Endothelial cell (in vitro differentiated cells): ENCODE measurements around the gene RBMS3. TPM values are rescaled to one million over a fixed set of nuclear protein-coding genes. Genes with fewer than 3 reads are reported as not detected.

Experiments
- DNase-seq: peaks from one replicate; pipeline ENCODE4 v3.0.0; 2021; ENCODE audit warnings: low spot score
- H3K27ac Mint-ChIP-seq: one replicate; pipeline ENCODE4 v1.8.0; 2021; ENCODE audit warnings: mixed read lengths, inconsistent platforms; ENCODE audit not compliant: unreplicated experiment
- H3K27me3 Mint-ChIP-seq: one replicate; pipeline ENCODE4 v1.8.0; 2021; ENCODE audit warnings: mild to moderate bottlenecking, moderate library complexity, mixed read lengths, inconsistent platforms; ENCODE audit not compliant: unreplicated experiment
- H3K36me3 Mint-ChIP-seq: one replicate; pipeline ENCODE4 v1.8.0; 2021; ENCODE audit warnings: mild to moderate bottlenecking, low read depth, mixed read lengths, inconsistent platforms; ENCODE audit not compliant: unreplicated experiment
- H3K4me1 Mint-ChIP-seq: one replicate; pipeline ENCODE4 v1.8.0; 2021; ENCODE audit warnings: mild to moderate bottlenecking, mixed read lengths, inconsistent platforms; ENCODE audit not compliant: unreplicated experiment
- H3K4me3 Mint-ChIP-seq: one replicate; pipeline ENCODE4 v1.8.0; 2021; ENCODE audit warnings: mild to moderate bottlenecking, mixed read lengths, inconsistent platforms; ENCODE audit not compliant: unreplicated experiment
- H3K9me3 Mint-ChIP-seq: one replicate; pipeline ENCODE4 v1.8.0; 2021; ENCODE audit warnings: mixed read lengths, inconsistent platforms; ENCODE audit not compliant: unreplicated experiment
- CTCF ChIP-seq: fragments of 200-600 bp; sonication (generic); IDR thresholded peaks from one replicate; pipeline ENCODE4 v1.5.0; 2021; ENCODE audit warnings: antibody characterized with exemption; ENCODE audit not compliant: unreplicated experiment
- total RNA-seq: library from RNA; stranded (reverse); fragmentation: NEBNext Ultra II Directional; extraction: Animal tissue kit (Norgen Biotek cat#: 25700); gene quantifications from one replicate; pipeline ENCODE4 v1.2.1, GENCODE V29; 2021; ENCODE audit not compliant: unreplicated experiment

Gene RBMS3
- total RNA-seq, 1 donor from 2014 or later = 30.9 TPM

- Mint-ChIP-seq H3K9me3 (no peaks in the 10 kb centered on the region), H3K27ac (peak overlapping the region; percentile 70), H3K36me3 (no peaks in the 10 kb centered on the region), H3K4me1 (peaks cover 30% of the 10 kb centered on the region), H3K27me3 (peaks cover 2% of the 10 kb centered on the region), H3K4me3 (no peak overlapping the region)
- no peak for TF ChIP-seq CTCF
- DNase-seq = peak; percentile 15
Observed at GRCh38 chr3:29335438-29335837, 54.6 kb downstream of the RBMS3 start.

- DNase-seq = no peak
- H3K9me3 Mint-ChIP-seq = no peaks in the 10 kb centered on the region
- peak overlapping the region; percentile 70 for H3K27ac Mint-ChIP-seq
- H3K27me3 Mint-ChIP-seq = peaks cover 2% of the 10 kb centered on the region
- H3K4me3 Mint-ChIP-seq = no peak overlapping the region
- no peak for TF ChIP-seq CTCF
- peaks cover 30% of the 10 kb centered on the region for H3K4me1 Mint-ChIP-seq
- no peaks in the 10 kb centered on the region for H3K36me3 Mint-ChIP-seq
Observed at GRCh38 chr3:29335943-29336342, 55.1 kb downstream of the RBMS3 start.

- Mint-ChIP-seq H3K27ac (no peak overlapping the region), H3K36me3 (no peaks in the 10 kb centered on the region), H3K4me1 (peaks cover 17% of the 10 kb centered on the region), H3K9me3 (no peaks in the 10 kb centered on the region), H3K27me3 (peaks cover 2% of the 10 kb centered on the region), H3K4me3 (no peak overlapping the region)
- no peak for DNase-seq
- no peak for TF ChIP-seq CTCF
Observed at GRCh38 chr3:29337565-29337964, 56.7 kb downstream of the RBMS3 start.

GRCh38 chr3:29338377-29338776, 57.5 kb downstream of the RBMS3 start:
- Mint-ChIP-seq H3K9me3 (no peaks in the 10 kb centered on the region), H3K27ac (no peak overlapping the region), H3K4me1 (peaks cover 17% of the 10 kb centered on the region), H3K4me3 (no peak overlapping the region), H3K27me3 (peaks cover 2% of the 10 kb centered on the region), H3K36me3 (no peaks in the 10 kb centered on the region)
- no peak for TF ChIP-seq CTCF
- DNase-seq = no peak

GRCh38 chr3:29339016-29339833, 58.4 kb downstream of the RBMS3 start:
- no peaks in the 10 kb centered on the region for H3K36me3 Mint-ChIP-seq
- no peaks in the 10 kb centered on the region for H3K9me3 Mint-ChIP-seq
- peaks cover 2% of the 10 kb centered on the region for H3K27me3 Mint-ChIP-seq
- TF ChIP-seq CTCF = no peak
- peaks cover 13% of the 10 kb centered on the region for H3K4me1 Mint-ChIP-seq
- no peak overlapping the region for H3K4me3 Mint-ChIP-seq
- H3K27ac Mint-ChIP-seq = no peak overlapping the region
- DNase-seq = no peak
